ENCODE measurements around the gene CLEC3B. TPM values are rescaled to one million over a fixed set of nuclear protein-coding genes. Genes with fewer than 3 reads are reported as not detected.

Gene CLEC3B
- total and polyA plus RNA-seq, 2 of the 8 experiments (the other 6 are each of a cell fraction or from before 2014, with no cell fraction given) = 0.32 TPM; not detected in 1

DNA sequence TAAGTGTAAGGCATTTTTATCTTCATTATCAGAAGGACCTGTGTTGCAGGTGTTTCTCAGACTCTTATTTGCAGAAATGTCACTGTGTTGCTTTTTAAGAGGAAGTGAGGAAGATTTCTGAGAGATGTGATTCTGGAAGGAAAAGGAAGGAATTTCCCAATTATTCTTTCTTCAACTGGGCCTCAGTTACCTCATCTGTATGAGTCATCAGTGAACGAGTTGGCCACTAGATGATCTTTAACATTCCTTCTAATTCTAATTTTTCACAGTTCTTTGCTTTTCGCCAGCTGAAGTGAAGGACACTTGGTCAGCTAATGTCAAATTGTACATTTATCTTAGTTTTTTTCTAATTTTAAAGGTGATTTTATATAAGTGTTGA lies 28.9 kb downstream of the CLEC3B start (continued):
- no peak for TF ChIP-seq CHD2 (IDR thresholded peaks at IDR 0.05; ENCODE audit: low read length)
- no peak for TF ChIP-seq TEAD4 (IDR thresholded peaks at IDR 0.05; ENCODE audit: low read depth, low read length)
- no peak for TF ChIP-seq ASH2L (IDR thresholded peaks at IDR 0.05; ENCODE audit: low read length)
- no peak for TF ChIP-seq SIRT6 (IDR thresholded peaks at IDR 0.05; ENCODE audit: low read length)
- TF ChIP-seq EP300 (IDR thresholded peaks at IDR 0.05; ENCODE audit: borderline replicate concordance in 1 of 2, low read depth in 2 of 2, low read length in 2 of 2) = no peak
- TF ChIP-seq EZH2 (IDR thresholded peaks at IDR 0.05; ENCODE audit: low read depth, low read length, severe bottlenecking) = no peak
